HepG2 (cell line): Measurements from ENCODE around the gene TBXAS1. TPM values are rescaled to one million over a fixed set of nuclear protein-coding genes. Genes with fewer than 3 reads are reported as not detected.

Source experiments
- CHD2 ChIP-seq: IDR thresholded peaks from 2 replicates; pipeline ENCODE4 v1.6.1; 2011; ENCODE audit warnings: low read depth, low read length, improper control_type of control experiment
- ERF ChIP-seq: IDR thresholded peaks from 2 replicates; pipeline ENCODE4 v1.6.1; 2018; ENCODE audit warnings: missing biosample characterization, missing genetic modification reagents
- HDAC1 ChIP-seq: sonication (generic); formaldehyde crosslinking; IDR thresholded peaks from 2 replicates; pipeline ENCODE4 v1.5.1; 2020; ENCODE audit warnings: mild to moderate bottlenecking, missing genetic modification reagents
- HHEX ChIP-seq: IDR thresholded peaks from 2 replicates; pipeline ENCODE4 v1.6.1; 2016; ENCODE audit warnings: control low read depth
- JARID2 ChIP-seq: sonication (generic); formaldehyde crosslinking; IDR thresholded peaks from 2 replicates; pipeline ENCODE4 v1.8.1; 2023; ENCODE audit warnings: missing genetic modification reagents, inconsistent platforms; ENCODE audit not compliant: insufficient replicate concordance
- SAP130 ChIP-seq: IDR thresholded peaks from 2 replicates; pipeline ENCODE4 v1.6.1; 2016; ENCODE audit warnings: low read depth
- ZKSCAN5 ChIP-seq: sonication (generic); formaldehyde crosslinking; IDR thresholded peaks from 2 replicates; pipeline ENCODE4 v1.5.1; 2020; ENCODE audit warnings: mild to moderate bottlenecking, missing genetic modification reagents
- ZNF335 ChIP-seq: sonication (generic); formaldehyde crosslinking; IDR thresholded peaks from 2 replicates; pipeline ENCODE4 v1.4.0; 2020; ENCODE audit warnings: missing genetic modification reagents
- polyA plus RNA-seq, 8 experiments: library from polyadenylated mRNA; depleted of rRNA in 3 of 8; stranded (reverse) in 7 of 8; unstranded in 1 of 8; fragments of >200 nt; fragmentation: Illumina TruSeq in 4 of 8; extraction: Trizol in 4 of 8; gene quantifications; 2 replicates each; pipeline versions ENCODE4 v1.2.1 to v1.2.3, GENCODE V29; 2011 to 2016; ENCODE audit warnings: low read depth in 4 of 8, missing spikeins in 1 of 8, mixed read lengths in 1 of 8; ENCODE audit not compliant: insufficient read depth in 1 of 8
- total RNA-seq, 5 experiments: library from RNA; depleted of rRNA; stranded (reverse); fragments of >200 nt; fragmentation: Illumina TruSeq; extraction: Trizol; gene quantifications; 2 replicates each; pipeline ENCODE4 v1.2.3, GENCODE V29; 2016; ENCODE audit warnings: low read depth in 1 of 5
- TF ChIP-seq, protein P1 (sequence below): sonication (generic); formaldehyde crosslinking; IDR thresholded peaks from 2 replicates; pipeline ENCODE4 v1.4.0; 2020; ENCODE audit warnings: mild to moderate bottlenecking, missing genetic modification reagents, borderline replicate concordance
- TF ChIP-seq, protein P2 (sequence below): sonication (generic); formaldehyde crosslinking; IDR thresholded peaks from 2 replicates; pipeline ENCODE4 v1.8.0; 2022; ENCODE audit warnings: mild to moderate bottlenecking, missing genetic modification reagents, borderline replicate concordance

TBXAS1 gene
- total and polyA plus RNA-seq, 2 of the 13 experiments (the other 11 are each of a cell fraction or from before 2014, with no cell fraction given) = 4.0 to 4.9 TPM

DNA sequence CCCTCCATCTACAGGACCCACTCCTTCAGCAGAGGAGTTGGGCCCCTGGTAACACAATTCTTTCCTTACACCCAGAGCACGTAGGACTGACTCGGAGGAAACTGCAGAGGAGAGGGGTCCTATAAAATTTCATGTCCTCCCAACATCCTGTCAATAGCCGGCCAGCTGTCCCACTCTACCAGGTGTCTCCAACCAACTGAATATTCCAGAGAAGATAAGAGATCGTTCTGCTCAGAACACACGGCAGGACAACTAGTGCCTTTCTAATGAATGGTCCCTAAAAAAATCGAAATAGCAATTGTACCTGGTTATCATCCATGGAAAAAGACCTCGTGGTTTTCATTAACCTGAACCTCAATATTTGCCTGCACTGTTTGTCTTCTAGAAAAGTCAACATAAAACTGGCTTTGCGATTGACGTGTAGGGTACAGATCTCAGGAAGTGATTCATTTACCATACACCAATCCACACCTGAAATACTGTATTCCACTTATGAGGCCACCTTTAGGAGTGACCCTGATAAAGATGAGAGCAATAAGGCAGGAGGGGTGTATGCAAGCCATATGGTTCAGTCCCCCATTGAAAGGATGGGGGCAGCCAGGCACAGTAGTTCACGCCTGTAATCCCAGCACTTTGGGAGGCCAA lies 121.9 kb downstream of the TBXAS1 start (continued):
- TF ChIP-seq, protein P1, sequence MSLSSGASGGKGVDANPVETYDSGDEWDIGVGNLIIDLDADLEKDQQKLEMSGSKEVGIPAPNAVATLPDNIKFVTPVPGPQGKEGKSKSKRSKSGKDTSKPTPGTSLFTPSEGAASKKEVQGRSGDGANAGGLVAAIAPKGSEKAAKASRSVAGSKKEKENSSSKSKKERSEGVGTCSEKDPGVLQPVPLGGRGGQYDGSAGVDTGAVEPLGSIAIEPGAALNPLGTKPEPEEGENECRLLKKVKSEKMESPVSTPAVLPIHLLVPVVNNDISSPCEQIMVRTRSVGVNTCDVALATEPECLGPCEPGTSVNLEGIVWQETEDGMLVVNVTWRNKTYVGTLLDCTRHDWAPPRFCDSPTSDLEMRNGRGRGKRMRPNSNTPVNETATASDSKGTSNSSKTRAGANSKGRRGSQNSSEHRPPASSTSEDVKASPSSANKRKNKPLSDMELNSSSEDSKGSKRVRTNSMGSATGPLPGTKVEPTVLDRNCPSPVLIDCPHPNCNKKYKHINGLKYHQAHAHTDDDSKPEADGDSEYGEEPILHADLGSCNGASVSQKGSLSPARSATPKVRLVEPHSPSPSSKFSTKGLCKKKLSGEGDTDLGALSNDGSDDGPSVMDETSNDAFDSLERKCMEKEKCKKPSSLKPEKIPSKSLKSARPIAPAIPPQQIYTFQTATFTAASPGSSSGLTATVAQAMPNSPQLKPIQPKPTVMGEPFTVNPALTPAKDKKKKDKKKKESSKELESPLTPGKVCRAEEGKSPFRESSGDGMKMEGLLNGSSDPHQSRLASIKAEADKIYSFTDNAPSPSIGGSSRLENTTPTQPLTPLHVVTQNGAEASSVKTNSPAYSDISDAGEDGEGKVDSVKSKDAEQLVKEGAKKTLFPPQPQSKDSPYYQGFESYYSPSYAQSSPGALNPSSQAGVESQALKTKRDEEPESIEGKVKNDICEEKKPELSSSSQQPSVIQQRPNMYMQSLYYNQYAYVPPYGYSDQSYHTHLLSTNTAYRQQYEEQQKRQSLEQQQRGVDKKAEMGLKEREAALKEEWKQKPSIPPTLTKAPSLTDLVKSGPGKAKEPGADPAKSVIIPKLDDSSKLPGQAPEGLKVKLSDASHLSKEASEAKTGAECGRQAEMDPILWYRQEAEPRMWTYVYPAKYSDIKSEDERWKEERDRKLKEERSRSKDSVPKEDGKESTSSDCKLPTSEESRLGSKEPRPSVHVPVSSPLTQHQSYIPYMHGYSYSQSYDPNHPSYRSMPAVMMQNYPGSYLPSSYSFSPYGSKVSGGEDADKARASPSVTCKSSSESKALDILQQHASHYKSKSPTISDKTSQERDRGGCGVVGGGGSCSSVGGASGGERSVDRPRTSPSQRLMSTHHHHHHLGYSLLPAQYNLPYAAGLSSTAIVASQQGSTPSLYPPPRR (CRISPR knock-in tag) = peak; percentile 95
- TF ChIP-seq ZKSCAN5 (CRISPR knock-in tag) (no peak), HHEX (CRISPR knock-in tag) (peak; percentile 97), SAP130 (CRISPR knock-in tag) (peak; percentile 61), HDAC1 (CRISPR knock-in tag) (peak; percentile 62; the same call in 1 of the 2 replicates), CHD2 (no peak), ZNF335 (CRISPR knock-in tag) (no peak), JARID2 (no peak), ERF (0 out of 2 replicates have a peak, but pooled peaks have one; percentile 53)
- TF ChIP-seq, protein P2, sequence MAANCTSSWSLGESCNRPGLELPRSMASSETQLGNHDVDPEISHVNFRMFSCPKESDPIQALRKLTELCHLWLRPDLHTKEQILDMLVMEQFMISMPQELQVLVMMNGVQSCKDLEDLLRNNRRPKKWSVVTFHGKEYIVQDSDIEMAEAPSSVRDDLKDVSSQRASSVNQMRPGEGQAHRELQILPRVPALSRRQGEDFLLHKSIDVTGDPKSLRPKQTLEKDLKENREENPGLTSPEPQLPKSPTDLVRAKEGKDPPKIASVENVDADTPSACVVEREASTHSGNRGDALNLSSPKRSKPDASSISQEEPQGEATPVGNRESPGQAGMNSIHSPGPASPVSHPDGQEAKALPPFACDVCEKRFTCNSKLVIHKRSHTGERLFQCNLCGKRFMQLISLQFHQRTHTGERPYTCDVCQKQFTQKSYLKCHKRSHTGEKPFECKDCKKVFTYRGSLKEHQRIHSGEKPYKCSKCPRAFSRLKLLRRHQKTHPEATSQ (CRISPR knock-in tag) = no peak
